Neutrophil (primary cell): ENCODE measurements around the gene SYT6.

Source experiments
- H3K27ac ChIP-seq: fragments of 200-600 bp; sonication (generic); 2 replicates; pipeline ENCODE4 v1.5.1; 2016; ENCODE audit warnings: mild to moderate bottlenecking, moderate library complexity
- H3K27me3 ChIP-seq: fragments of 200-600 bp; sonication (generic); 2 replicates; pipeline ENCODE4 v1.6.0; 2016; ENCODE audit warnings: mild to moderate bottlenecking
- H3K36me3 ChIP-seq: fragments of 200-600 bp; sonication (generic); 2 replicates; pipeline ENCODE4 v1.5.1; 2017
- H3K4me1 ChIP-seq, 2 experiments: fragments of 200-600 bp in 1 of 2; sonication (generic) in 1 of 2; 1 replicate in 1 of 2; 2 replicates in 1 of 2; pipeline versions ENCODE4 v1.5.1 to v1.6.1; 2013 to 2016; ENCODE audit warnings: low read depth in 1 of 2, low read length in 1 of 2, mild to moderate bottlenecking in 1 of 2, moderate library complexity in 1 of 2; ENCODE audit not compliant: control insufficient read depth in 1 of 2, insufficient read depth in 1 of 2
- H3K4me3 ChIP-seq, 2 experiments: fragments of 200-600 bp in 1 of 2; sonication (generic) in 1 of 2; 1 replicate in 1 of 2; 2 replicates in 1 of 2; pipeline ENCODE4 v1.5.1; 2013 to 2016; ENCODE audit warnings: low read depth in 1 of 2, low read length in 1 of 2, mild to moderate bottlenecking in 1 of 2, moderate library complexity in 1 of 2
- H3K9me3 ChIP-seq: fragments of 200-600 bp; sonication (generic); 2 replicates; pipeline ENCODE4 v1.5.1; 2016
- TF ChIP-seq, protein P1 (sequence below): fragments of 200-600 bp; sonication (generic); IDR thresholded peaks from 2 replicates; pipeline ENCODE4 v1.5.1; 2016; ENCODE audit warnings: antibody characterized with exemption

The SYT6 gene

GRCh38 chr1:114090738-114091505, 62.7 kb downstream of the SYT6 start:
- TF ChIP-seq, protein P1, sequence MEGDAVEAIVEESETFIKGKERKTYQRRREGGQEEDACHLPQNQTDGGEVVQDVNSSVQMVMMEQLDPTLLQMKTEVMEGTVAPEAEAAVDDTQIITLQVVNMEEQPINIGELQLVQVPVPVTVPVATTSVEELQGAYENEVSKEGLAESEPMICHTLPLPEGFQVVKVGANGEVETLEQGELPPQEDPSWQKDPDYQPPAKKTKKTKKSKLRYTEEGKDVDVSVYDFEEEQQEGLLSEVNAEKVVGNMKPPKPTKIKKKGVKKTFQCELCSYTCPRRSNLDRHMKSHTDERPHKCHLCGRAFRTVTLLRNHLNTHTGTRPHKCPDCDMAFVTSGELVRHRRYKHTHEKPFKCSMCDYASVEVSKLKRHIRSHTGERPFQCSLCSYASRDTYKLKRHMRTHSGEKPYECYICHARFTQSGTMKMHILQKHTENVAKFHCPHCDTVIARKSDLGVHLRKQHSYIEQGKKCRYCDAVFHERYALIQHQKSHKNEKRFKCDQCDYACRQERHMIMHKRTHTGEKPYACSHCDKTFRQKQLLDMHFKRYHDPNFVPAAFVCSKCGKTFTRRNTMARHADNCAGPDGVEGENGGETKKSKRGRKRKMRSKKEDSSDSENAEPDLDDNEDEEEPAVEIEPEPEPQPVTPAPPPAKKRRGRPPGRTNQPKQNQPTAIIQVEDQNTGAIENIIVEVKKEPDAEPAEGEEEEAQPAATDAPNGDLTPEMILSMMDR = no peak
- H3K36me3 ChIP-seq = no peaks in the 10 kb centered on the region
- H3K27me3 ChIP-seq = peaks cover 7% of the 10 kb centered on the region
- H3K9me3 ChIP-seq = no peaks in the 10 kb centered on the region
- H3K4me1 ChIP-seq = peaks cover 0 to 3% of the 10 kb centered on the region in 2 experiments
- no peak overlapping the region for H3K4me3 ChIP-seq
- no peak overlapping the region for H3K27ac ChIP-seq

GRCh38 chr1:114089502-114090138, 64.0 kb downstream of the SYT6 start:
- TF ChIP-seq, protein P1 = no peak
- H3K4me3 ChIP-seq = no peak overlapping the region
- no peaks in the 10 kb centered on the region for H3K36me3 ChIP-seq
- no peaks in the 10 kb centered on the region for H3K9me3 ChIP-seq
- H3K27ac ChIP-seq = no peak overlapping the region
- peaks cover 0 to 3% of the 10 kb centered on the region in 2 experiments for H3K4me1 ChIP-seq
- peaks cover 7% of the 10 kb centered on the region for H3K27me3 ChIP-seq

DNA sequence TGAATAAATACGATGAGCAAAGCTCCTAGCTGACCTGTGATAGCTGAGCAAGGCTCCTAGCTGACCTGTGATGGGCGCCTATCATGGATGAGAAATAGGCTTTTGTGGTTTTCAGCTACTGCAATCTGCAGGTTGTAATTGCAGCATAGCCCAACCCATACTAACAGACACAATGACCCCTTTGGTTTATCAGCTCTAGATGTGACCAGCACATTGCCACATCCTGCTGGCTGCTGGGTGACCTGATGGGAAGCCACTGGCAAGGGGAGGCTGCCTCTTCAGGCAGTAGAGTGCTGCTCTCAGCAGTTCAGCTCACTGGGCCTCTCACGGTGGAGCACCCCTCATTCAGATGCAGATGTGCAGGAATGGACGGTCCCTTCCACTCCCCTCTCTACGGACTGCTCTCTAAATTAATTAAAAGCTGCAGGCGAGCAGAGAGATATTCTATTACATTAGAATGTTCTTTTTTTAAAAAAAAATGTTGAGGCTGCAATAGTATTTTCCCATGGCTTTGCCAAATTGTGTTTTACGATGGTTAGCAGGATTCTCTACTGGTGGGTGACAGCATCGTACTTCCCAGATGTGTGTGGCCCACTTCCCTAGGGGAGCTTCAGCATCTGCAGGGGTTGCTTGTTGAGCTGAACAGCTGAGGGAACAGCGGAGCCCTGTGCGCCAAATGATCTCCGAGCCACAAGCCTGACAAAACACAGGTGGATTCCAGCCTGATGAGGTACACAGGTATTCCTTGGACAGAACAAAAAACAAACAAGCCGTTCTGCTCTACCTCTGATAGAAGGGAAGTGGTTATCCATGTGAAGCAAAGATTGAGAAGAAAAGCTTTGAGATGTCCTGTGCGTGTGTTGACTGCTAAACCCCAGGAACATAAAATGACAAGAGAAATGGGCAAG, 65.0 kb downstream of the SYT6 start:
- Histone ChIP-seq H3K4me1 (no peaks in the 10 kb centered on the region), H3K27me3 (peaks cover 7% of the 10 kb centered on the region), H3K4me3 (no peak overlapping the region), H3K27ac (no peak overlapping the region), H3K36me3 (no peaks in the 10 kb centered on the region), H3K9me3 (no peaks in the 10 kb centered on the region)
- TF ChIP-seq, protein P1 = no peak

- H3K4me3 ChIP-seq = no peak overlapping the region
- H3K36me3 ChIP-seq = no peaks in the 10 kb centered on the region
- no peaks in the 10 kb centered on the region for H3K4me1 ChIP-seq
- no peaks in the 10 kb centered on the region for H3K9me3 ChIP-seq
- TF ChIP-seq, protein P1 = no peak
- H3K27me3 ChIP-seq = peaks cover 7% of the 10 kb centered on the region
- H3K27ac ChIP-seq = no peak overlapping the region
Observed at GRCh38 chr1:114087495-114087894, 66.2 kb downstream of the SYT6 start.

DNA sequence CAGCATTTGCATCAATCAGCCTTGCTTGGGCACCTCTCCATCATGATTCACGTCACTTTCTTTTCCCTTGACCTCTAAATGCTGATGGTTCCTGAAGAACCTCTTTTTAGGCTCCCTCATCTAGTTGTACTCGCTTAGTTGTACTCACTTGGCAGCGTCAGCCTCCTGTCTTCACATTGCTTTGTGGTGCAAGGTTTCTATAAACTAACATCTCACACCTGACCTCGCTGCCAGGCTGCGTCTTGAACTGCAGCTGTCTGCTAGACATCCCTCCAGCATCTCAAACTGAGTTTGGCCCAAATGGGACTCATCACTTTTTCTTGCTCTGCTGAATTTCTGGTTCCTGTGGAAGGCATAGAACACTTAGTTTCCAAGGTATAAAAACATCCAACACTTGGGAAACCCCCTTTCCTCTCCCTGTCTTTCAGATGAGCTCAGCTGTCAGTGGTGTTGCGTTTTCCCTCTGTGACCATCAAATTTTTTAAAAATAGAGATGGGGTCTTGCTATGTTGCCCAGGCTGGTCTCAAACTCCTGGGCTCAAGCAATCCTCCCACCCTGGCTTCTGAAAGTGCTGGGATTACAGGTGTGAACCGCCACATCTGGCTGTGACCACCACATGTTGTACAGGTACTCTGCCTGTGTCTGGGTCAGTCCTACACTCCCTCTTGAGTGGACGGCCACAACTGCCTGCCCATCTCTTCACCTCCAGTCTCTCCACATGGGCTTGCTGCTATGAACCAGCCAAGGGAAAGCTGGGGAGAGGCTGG, 66.9 kb downstream of the SYT6 start:
- Histone ChIP-seq H3K27ac (no peak overlapping the region), H3K9me3 (no peaks in the 10 kb centered on the region), H3K4me3 (no peak overlapping the region), H3K4me1 (no peaks in the 10 kb centered on the region), H3K27me3 (peaks cover 1% of the 10 kb centered on the region), H3K36me3 (no peaks in the 10 kb centered on the region)
- TF ChIP-seq, protein P1 = no peak
